ENCODE results near the gene CLK1. TPM values are rescaled to one million over a fixed set of nuclear protein-coding genes. Genes with fewer than 3 reads are reported as not detected.

Gene CLK1
- total RNA-seq, 2 donors from 2014 or later: 54.9 to 62.8 TPM

- TF ChIP-seq CTCF (conservative IDR thresholded peaks at IDR 0.05): no peak
- peak overlapping the region; percentile 41 for H3K27ac ChIP-seq (ENCODE audit: low read depth, low read length)
- Mint-ChIP-seq H3K27ac (no peak overlapping the region), H3K4me1 (no peaks in the 10 kb centered on the region), H3K4me3 (no peak overlapping the region), H3K36me3 (ENCODE audit: low read depth) (peaks cover 7% of the 10 kb centered on the region), H3K27me3 (ENCODE audit: insufficient read depth) (no peaks in the 10 kb centered on the region), H3K9me3 (no peaks in the 10 kb centered on the region)
- no peak overlapping the region for H3K4me3 ChIP-seq (ENCODE audit: low read length)
- H3K4me1 ChIP-seq (ENCODE audit: control insufficient read depth, insufficient read depth, low read length): no peaks in the 10 kb centered on the region
- H3K9ac ChIP-seq (ENCODE audit: extremely low read depth, low read length, poor library complexity, severe bottlenecking): no peak overlapping the region
- H3K27me3 ChIP-seq (ENCODE audit: control insufficient read depth, insufficient read depth, low read length, poor library complexity, severe bottlenecking): no peaks in the 10 kb centered on the region
- no peak for DNase-seq
- 95 to 96% methylated on average over 2 to 9 of the region's 9 CpGs for WGBS, 2 experiments (ENCODE audit: insufficient coverage in 1 of 2, insufficient read length in 1 of 2)
- peaks cover 26% of the 10 kb centered on the region for H3K36me3 ChIP-seq (ENCODE audit: control insufficient read depth, insufficient read depth, low read length)
- no peaks in the 10 kb centered on the region for H3K9me3 ChIP-seq (ENCODE audit: control insufficient read depth, low read length)
Observed at GRCh38 chr2:200828572-200829257, 35.7 kb downstream of the CLK1 start.

- peaks cover 28% of the 10 kb centered on the region for H3K36me3 ChIP-seq (ENCODE audit: control insufficient read depth, insufficient read depth, low read length)
- H3K9ac ChIP-seq (ENCODE audit: extremely low read depth, low read length, poor library complexity, severe bottlenecking): no peak overlapping the region
- H3K4me3 ChIP-seq (ENCODE audit: low read length): no peak overlapping the region
- Mint-ChIP-seq H3K36me3 (ENCODE audit: low read depth) (peaks cover 8% of the 10 kb centered on the region), H3K27ac (no peak overlapping the region), H3K4me3 (no peak overlapping the region), H3K4me1 (no peaks in the 10 kb centered on the region), H3K9me3 (no peaks in the 10 kb centered on the region), H3K27me3 (ENCODE audit: insufficient read depth) (no peaks in the 10 kb centered on the region)
- H3K9me3 ChIP-seq (ENCODE audit: control insufficient read depth, low read length): no peaks in the 10 kb centered on the region
- no peak for TF ChIP-seq CTCF (conservative IDR thresholded peaks at IDR 0.05)
- WGBS, 2 experiments (ENCODE audit: insufficient coverage in 1 of 2, insufficient read length in 1 of 2): 94 to 100% methylated on average over 2 of the region's 2 CpGs
- DNase-seq: no peak
- H3K4me1 ChIP-seq (ENCODE audit: control insufficient read depth, insufficient read depth, low read length): no peaks in the 10 kb centered on the region
- H3K27me3 ChIP-seq (ENCODE audit: control insufficient read depth, insufficient read depth, low read length, poor library complexity, severe bottlenecking): no peaks in the 10 kb centered on the region
- no peak overlapping the region for H3K27ac ChIP-seq (ENCODE audit: low read depth, low read length)
Observed at GRCh38 chr2:200828104-200828503, 36.4 kb downstream of the CLK1 start.

GRCh38 chr2:200821686-200822245, 42.7 kb downstream of the CLK1 start:
- Histone ChIP-seq H3K4me3 (ENCODE audit: low read length) (no peak overlapping the region), H3K9me3 (ENCODE audit: control insufficient read depth, low read length) (no peaks in the 10 kb centered on the region), H3K27ac (ENCODE audit: low read depth, low read length) (no peak overlapping the region), H3K9ac (ENCODE audit: extremely low read depth, low read length, poor library complexity, severe bottlenecking) (no peak overlapping the region), H3K36me3 (ENCODE audit: control insufficient read depth, insufficient read depth, low read length) (peaks cover 75% of the 10 kb centered on the region), H3K4me1 (ENCODE audit: control insufficient read depth, insufficient read depth, low read length) (peaks cover 3% of the 10 kb centered on the region), H3K27me3 (ENCODE audit: control insufficient read depth, insufficient read depth, low read length, poor library complexity, severe bottlenecking) (no peaks in the 10 kb centered on the region)
- no peak overlapping the region for H3K4me3 Mint-ChIP-seq
- DNase-seq: no peak
- H3K36me3 Mint-ChIP-seq (ENCODE audit: low read depth): peaks cover 54% of the 10 kb centered on the region
- no peak overlapping the region for H3K27ac Mint-ChIP-seq
- H3K9me3 Mint-ChIP-seq: no peaks in the 10 kb centered on the region
- WGBS, 2 experiments (ENCODE audit: insufficient coverage in 1 of 2, insufficient read length in 1 of 2): 96 to 97% methylated on average over 5 to 6 of the region's 6 CpGs
- TF ChIP-seq CTCF (conservative IDR thresholded peaks at IDR 0.05): no peak
- peaks cover 8% of the 10 kb centered on the region for H3K4me1 Mint-ChIP-seq
- H3K27me3 Mint-ChIP-seq (ENCODE audit: insufficient read depth): no peaks in the 10 kb centered on the region

Data from endodermal cell (in vitro differentiated cells).